Activated CD4-positive, alpha-beta T cell treated with anti-CD3 and anti-CD28 coated beads, Interleukin-2, amount 50 U/mL, for 1 hour (primary cell): ENCODE measurements around the gene FBN1.

ENCODE experiments used
- DNase-seq: peaks from one replicate; pipeline ENCODE4 v3.0.0-alpha.2; 2020

FBN1 gene

DNA sequence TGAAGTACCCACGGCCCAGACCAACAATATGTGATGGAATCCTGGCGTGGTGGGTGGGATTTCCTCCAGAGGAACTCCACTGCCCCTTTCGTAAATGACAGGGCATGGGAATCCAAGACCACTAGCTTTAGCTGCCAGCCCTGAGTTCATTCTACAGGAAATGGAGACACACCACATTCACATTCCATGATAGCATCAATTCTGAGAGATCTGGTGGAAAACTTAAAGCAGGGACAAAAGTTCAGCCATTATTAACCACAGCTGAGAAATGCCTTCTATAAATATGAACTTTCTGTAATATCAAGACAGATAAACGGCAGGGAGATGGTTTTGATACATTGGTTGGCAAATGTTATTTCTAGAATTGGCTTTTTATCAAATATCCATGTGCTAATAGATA lies 98.2 kb downstream of the FBN1 start:
- DNase-seq: no peak

DNA sequence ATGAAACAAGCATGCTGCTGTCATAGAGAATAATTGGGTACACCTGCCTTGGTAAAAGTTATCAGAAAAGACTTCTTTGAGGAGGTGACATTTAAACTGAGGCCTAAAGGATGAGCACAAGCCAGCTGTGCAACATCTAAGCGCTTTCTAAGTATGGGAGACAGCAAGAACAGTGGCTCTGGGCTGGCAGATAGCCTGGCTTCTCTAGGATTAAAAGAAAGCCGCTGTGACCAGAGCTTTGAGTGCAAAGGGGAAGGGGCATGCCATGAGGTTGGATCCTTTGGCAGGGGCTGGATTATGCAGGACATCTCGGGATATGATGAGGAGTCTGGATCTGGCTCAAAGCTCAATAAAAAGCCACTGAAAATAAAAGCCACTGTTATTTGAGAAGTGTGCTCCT lies 99.2 kb downstream of the FBN1 start:
- no peak for DNase-seq

DNA sequence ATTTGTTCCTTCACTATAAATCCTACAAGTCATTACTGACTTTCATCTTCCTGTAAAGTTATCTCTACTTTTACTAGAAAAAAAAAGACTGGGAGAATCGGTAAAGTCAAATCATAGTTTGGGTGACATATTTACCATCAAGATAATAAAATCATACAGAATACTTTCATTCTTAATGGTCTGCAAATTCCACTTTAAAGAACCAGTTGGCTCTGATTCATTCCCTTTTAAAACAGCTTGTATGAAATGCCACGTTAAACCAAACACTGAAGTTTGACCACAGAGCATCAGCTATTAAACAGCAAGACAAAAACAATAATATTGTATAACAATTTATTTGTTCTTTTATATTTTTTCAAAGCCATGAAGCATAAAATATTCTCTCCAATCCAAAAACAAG lies 100.7 kb downstream of the FBN1 start:
- no peak for DNase-seq

DNA sequence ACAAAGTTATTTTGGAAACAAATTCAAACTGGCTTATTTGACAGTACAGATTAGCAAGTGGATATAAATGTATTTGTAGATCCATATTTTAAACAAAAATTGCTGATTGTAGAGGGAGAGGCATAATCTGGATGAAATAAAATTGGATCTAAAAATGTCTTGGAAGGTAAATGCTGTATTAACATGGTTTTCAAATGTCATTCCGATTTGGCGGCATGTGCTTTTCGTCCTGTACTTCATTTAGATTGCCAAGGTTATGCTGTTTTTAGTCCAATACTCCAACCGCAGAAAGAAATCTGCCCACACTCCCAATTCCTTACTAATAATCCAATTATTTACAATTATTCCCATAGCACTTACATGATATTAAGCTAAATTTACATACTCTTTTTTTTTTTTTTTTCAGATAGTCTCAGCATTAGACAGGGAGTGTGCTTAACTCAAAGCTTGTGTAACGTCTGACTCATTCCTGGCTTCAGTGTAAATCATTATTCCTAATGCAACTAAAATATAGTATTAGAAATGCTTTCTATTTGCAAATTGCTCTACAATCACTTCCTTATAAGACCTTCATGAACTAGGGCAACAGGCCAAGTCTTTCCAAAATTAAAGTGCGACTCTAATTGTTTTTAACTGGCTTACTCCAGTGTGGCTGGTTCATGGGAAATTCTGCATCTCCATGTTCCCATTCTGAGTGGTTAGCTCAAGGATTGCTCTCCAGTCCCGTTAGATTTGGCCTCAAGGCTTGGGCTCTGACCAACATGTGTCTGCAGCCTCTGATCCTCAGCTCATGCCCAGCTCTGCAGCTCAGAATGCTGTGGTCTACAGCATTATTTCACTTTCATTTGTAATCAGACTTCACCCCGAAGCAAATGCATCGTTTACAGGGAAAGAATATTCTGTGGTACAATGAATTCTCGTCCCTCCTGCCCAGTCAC lies 103.9 kb downstream of the FBN1 start:
- DNase-seq: no peak

DNA sequence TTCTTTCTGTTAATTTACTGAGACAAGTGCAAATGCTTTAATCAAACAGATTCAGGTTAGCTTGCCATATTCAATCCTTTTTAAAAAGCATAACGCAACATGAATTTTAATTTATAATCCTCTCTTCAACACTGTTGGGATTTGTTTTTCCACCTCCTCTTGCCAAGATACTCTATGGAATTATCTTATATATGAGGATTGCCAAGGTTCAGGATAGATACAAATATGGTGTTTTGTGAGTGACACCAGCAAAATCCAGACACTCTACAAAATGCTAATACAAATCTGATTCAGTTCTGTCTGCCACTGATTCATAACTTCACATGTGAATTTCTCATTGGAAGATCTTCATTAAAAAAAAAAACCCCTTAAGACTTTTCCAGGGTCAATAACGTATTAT lies 104.8 kb downstream of the FBN1 start:
- no peak for DNase-seq

DNA sequence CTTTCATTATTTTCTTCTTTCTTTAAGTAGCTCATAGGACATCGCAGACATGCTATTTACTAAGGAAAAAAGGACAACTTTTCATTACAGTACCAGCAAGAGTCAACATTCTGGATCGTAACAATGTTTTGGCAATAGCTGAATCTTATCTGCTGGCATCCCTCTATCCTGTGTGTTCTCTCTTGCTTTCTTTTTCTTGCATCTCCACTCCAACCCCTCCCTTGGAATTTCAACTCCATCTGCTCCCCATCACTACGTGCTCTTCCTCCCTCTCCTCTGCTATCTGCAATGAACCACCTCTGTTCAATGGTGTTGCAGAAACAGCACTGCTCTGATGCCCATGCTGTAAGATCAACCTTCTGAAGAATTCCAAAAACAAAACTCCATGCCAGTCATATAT lies 106.6 kb downstream of the FBN1 start:
- no peak for DNase-seq

DNA sequence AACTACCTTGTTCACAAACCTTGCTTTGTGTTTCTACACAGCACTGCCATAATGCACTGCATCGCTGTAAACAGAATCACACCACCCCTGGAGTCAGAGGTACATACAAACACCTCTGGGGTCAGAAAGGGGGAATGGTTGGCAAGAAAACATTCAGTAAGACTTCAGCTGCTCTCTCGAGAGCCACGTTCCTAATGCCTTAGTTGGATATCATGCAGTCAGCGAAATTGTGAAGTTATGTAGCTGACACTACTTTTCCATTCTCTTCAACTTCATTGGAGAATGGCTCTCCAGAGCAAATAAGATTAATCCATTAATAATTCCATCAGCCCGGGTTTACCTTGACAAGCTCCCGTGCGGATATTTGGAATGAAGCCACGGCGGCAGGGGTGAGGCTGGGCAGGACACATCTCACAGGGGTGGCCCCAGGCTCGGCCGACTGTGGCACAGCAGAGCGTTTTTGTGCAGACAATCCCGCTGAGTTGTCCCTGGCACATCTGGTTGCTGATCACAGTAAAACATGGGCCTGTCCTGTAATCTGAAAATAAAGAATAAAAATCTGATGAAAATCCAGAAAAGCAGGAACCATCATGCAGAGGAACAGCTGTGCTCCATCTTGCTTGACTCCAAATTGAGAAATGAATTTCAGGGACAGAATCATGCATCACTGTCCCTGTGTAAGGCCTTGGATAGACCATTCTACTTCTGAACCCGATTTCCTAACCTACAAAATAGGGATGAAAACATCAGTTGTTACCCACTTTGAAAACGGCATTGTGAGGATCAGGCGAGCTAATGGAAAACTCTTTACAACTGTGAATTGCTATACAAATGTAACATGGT lies 108.0 kb downstream of the FBN1 start:
- DNase-seq: no peak

DNA sequence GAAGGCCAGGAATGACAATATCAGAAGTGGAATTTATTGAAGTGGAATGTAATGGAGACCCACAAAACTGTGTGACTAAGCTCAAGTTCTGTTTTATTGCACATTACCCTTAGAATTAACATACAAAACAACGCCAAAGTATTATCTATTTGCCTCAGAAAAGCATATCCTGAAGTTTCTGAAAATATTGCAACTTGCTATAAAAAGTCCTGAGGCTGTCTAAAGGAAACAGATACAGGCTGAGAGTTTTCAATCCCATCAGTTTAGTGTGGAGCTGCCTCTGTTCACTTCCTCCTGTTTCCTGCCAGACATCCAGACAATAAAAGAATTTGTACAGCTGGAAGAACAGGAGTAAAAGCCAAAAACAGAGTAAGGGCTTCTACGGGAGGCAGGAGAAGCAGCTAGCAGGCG lies 108.8 kb downstream of the FBN1 start:
- no peak for DNase-seq

DNA sequence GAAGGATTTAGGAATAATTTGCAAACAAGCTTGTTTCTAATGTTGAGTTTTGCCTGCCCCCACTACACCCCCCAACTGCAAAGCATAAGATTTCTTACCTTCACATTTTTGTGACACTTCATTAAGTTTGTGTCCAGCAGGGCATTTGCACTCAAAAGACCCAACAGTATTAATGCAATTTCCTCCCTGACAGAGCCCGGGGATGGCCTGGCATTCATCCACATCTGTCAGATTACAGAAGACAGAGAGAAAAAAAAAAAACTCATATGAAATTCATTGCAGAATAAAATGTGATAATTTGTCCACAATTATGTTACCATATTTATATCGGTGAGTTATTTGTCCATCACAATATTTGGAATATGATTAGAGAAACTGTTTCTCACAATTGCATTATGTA lies 111.5 kb downstream of the FBN1 start:
- no peak for DNase-seq

DNA sequence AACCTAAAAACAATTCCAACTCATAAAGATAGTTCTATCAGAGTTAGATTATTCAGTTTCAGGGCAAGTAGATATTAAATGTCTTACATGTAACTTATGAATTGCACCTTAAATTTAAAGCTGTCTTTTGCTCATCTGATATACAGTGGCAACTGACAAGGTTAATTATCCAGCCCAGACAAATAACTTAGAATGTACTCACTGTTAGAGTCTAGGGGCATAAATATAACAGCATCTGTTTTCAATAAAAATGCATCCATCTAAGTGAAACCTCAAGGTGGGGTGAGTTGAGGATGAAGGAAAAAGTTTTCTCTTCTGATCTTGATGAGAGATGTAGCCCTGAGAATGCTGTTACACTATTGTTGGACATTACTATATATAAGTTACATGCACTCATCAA lies 112.6 kb downstream of the FBN1 start:
- no peak for DNase-seq

DNA sequence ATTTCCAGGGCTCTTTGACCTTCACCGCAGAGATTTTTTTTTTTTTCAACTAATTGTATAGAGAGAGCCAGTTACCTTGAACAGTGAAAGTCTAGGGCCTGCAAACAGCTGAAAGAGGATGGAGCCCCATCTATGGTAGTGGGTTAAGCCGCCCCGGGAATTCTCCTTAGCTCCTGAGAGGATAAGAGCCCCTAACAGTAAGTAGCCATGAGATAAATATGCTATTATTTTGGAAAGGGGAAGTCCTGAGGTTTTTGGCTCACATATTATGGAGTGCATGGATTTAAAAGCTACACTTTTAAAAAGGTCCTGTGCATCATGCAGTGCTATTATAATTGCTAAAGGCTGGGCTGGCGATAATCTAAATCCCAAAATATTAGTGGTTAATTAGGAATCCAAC lies 115.0 kb downstream of the FBN1 start:
- no peak for DNase-seq

DNA sequence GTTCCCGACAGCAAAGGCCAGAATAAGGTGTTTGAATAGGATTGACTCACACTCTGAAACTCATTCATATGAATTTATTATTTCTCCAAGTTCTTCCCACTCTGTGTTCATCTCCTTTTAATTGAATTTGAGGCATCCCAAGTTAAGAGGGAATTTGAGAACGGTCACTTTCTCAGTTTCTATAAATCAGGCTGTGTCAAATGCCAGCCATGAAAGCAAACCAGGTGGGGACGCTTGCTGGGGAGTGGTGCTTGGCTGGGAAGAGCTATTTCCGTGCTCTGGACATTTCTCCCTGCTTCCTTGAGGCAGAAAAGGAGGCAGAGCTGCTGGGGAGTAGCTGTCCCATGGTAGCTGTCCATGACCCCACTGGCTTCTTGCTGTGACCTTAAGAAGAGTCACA lies 116.6 kb downstream of the FBN1 start:
- no peak for DNase-seq

DNA sequence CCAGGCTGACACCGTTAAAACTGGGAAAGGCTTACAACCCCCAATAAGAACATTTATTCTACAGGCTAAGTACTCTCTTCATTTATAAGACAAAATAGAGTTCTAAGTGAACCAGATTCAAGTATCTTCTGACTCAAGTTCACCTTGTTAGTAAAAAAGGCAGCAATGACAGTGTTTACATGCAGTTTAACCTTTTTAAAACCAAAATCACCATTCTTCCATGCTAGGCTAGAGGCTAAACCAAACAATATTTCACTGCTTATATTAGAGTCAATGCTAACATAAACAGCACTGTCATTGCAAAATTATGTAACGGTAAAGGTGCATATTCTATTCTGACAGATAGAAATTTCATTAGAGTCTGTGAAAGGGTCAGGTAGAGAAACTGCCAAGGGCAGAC lies 118.0 kb downstream of the FBN1 start:
- DNase-seq: no peak

DNA sequence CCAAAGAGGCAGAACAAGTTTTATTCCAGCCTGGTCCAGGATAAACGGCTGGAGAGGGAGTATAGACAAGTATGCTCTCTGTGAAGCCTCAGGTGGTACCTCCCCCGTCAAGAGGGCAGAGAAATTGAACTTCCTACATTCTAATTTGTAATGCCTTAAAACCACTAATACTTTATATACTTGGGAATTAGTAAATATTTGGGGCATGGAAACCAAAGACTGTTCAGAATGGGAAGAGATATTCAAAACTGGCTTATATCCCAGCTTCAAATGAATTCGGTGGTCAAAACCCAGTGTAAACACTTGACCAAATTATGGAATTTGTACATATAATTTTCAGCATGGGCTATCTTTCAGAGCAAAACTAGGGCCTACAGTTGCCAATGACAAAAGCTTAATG lies 122.6 kb downstream of the FBN1 start:
- DNase-seq: no peak

DNA sequence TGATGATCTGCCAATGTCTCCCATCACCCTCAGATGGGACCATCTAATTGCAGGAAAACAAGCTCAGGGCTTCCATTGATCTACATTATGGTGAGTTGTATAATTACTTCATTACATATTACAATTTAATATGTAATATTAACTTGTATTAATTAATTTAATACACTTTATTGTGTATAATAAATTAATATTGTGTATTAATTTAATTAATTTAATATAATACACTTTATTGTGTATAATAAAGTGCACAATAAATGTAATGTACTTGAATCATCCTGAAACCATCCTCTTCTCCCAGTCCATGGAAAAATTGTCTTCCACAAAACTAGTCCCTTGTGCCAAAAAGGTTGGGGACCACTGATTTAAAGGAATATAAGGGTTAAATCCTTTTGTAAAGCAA lies 123.4 kb downstream of the FBN1 start:
- DNase-seq: no peak

DNA sequence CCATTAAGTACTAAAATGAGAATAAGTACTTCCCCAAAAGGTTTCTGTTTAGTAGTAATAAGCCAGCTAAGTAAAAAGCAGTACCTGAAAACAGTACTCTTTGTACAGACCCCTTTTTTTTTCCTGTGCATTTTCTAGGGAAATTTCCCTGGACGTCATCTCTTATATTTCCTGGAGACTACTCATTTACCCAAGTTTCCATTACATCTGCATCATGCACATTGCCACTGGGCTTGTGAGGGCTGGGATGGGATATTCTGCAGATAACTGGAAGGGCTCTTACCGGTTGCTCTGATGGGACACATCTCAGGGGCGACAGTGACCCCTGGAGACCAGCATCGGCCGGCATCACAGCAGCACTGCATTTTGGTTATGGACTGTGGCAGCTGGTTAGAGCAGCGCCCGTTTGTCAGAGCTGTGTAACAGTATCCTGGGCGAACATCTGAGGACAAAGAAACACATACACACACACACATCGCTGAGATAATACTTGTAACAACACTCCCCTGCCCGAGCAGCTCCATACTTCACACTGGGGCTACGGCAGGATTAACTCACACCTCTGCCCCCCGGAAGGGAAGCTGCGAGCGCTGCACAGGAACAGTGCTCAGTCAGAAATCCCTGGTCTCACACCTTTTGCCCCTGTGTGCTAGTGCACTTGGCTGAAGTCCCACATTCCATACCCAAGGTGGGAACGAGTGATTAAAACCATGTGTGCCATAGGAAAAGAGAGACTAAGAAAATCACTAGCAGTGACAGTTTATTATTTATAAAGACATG lies 124.9 kb downstream of the FBN1 start:
- no peak for DNase-seq

DNA sequence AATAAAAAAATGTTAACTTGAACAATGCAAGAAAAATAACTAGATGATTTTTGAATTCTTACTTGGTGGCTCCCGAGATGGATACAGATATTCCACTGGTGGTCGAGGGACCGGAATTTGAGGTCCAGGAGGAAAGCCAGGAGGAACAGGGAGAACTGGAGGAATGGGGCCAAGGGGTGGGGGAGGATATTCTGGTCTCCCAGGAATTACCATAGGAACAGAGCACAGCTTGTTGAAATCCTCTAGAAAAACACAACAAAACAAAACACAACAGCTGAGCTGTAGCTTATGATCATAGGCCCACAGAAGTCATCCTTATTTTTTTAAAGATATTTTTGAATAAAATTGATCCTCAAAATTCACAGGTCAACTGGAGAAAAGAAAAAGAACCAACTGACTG lies 129.4 kb downstream of the FBN1 start:
- DNase-seq: no peak

DNA sequence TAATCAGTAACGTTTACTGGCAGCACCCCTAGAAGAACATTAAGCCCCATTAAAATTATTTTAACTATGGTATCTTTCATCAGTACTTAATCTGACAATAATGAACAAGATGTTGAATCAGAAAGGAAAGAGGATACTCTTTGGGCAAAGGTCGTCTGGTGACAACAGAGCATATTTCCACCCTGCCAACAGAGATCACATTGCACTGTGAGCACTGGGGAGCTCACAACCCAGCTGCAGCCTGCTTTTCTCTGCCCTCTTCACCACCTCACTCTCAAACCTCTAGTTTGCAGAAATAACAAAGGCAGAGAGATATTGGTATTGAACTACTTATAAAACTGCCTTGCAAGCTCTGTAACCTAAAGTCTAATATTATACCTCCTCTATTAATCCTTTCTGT lies 130.0 kb downstream of the FBN1 start:
- no peak for DNase-seq

DNA sequence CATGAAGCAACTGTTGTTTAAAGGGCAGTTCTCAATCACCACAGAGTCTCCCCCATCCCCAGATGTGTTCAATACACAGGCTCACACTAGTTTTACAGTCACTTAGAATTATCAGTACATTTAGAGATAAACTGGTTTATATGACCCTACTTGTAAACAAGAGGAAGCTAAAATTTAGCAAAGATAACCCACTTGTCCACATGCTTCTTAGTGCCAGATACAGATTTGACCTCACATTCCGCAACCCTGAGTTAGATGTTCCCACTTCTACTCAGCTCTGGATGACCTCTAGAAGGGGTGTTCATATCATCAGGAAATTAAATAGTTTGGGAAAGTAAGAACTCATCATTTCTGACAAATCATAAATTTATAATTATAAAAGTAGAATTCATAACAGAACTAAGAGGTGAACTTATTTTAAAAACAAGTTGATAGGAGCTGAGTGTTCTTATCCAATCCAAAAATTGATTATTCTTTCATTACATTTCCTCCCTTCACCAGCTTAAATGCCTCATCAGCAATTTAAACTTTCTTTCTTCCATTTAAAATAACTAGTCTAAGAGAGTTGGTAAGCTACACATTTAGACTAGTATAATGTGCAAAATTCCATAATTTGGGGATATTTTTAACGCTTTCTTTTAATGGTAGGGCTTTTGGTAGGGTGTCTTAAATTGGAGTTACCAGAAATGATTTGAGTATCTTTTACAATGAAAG lies 131.2 kb downstream of the FBN1 start:
- no peak for DNase-seq

DNA sequence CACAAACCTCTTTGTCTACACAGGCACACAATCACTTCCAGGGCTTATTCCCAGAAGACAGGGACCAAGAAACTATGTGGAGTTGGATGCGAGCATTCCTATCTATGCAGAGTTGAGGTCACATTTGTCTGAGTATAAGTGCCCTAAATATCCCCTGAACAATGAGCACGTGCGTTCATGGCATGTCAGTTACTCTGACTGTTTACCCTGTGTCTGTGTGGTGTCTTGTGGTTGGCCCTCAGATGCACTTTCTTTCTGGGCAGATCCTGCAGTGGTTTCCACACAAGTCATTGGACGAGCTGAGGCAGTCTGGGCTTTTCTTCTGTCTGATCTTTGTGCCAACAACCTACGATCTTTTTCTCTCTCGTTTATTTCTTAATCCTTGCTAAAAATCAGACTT lies 134.5 kb downstream of the FBN1 start:
- DNase-seq: no peak

DNA sequence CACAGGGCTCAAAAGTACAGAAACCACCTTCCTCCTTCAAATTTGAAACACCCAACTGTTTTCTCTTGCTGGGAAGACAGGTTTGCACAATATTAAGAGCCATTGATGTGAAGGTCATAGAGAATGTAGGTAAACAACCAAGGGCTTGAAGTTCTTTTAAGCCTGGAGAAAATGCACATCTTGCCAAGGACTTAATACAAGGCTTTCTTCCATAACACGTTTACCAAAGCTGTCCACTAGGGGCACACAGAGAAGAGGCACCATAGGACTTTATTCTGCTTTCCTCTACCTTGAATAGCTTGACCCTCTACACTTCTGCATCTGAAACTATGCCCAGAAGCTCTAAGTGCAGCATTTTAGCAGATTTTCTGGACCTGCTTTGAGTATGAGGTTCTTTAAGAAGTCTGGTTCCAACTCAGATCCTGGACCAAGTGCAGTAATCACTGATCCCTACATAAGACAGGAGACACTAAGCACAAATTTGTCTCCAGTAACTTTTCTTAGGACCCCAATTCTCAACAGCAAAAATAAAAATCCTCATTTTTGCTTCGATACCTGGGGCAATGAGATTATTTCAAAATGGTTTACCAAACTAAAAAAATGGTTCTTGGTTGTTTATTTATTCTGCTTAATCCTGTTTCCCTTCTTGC lies 138.0 kb downstream of the FBN1 start:
- DNase-seq: no peak

DNA sequence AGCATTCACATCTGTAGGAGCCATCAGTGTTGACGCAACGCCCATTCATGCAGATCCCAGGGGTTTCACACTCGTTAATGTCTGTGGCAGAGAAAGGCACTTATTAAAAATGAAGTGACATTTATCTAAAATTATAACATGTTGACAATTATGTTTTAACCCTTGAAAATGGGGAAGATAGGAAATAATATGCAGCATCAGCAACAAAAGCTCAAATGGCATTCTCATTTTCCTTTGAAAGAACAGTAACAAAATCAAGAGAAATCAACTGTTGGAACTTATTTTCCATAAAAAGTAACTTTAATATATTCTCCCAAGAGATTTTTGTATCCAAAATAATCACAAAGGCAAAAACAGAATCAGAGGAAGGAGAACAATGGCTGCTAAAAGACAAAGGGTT lies 140.4 kb downstream of the FBN1 start:
- DNase-seq: no peak
